NCI-H526 treated with DMSO at 0.1 percent for 48 hours (cell line): Measurements from ENCODE around the gene DPCD.
A peak's percentile ranks its signal among the peaks of the same experiment; 100 is the strongest.
"Not testable (repeated sequence)": the region's sequence is repeated elsewhere in the genome, so short reads cannot be mapped to it uniquely, and the experiment has no call there.

Source experiments
- DNase-seq: peaks from one replicate; lab custom pipeline; 2025; lab: John Stamatoyannopoulos, UW

Gene DPCD

DNA sequence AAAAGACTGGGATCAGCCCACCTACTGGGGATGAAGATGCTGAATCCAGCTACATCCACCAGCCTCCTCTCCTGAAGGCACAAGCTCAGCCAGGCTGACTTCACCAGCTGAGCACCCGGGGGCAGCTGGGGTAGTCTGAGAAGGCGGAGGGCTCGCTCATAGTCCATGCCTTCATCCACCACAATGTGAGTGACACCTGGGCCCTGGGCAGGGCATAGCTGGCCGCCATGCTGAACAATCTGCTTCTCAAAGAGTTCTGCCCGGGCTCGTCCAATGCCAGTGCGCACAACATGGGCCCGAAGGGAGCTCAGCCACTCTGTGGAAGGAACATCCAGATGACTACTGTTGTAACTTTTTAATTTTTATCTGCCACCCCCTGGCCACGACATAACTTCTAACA is 2.3 kb upstream of the DPCD start:
- DNase-seq: no peak

DNA sequence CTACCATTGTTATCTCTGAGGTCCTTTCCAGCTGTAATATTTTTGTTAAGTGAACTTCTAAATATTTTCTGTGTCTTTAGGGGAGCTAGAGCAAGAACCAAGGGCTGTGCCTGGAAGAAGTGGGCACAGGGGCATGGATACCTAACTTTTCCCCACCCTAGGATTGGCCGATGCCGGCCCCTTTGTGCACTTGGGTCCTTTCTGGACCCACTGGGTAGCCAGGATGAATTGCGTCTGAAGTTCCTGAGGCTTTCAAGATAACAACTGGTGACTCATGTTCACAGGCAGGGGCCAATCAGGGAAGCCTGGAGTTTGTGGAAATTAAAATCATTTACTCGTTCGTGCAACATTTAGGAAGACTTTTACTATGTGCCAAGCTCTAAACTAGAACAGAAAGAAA is 758 bp downstream of the DPCD start:
- DNase-seq: no peak

DNA sequence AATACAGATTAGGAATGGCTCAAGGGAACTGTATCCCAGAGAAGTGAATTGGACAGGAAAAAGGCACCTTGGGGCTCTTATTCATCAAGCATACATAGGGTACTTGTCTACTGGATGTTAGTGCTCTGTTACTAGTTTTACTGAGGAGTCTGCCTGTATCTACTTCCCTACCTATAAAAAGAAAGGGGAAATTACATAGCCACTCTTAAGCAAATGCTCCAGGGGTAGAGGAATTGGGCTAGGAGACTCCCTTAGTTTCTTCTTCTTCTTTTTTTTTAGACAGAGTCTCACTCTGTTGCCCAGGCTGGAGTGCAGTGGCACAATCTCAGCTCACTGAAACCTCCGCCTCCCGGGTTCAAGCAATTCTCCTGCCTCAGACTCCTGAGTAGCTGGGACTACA is 5.2 kb downstream of the DPCD start:
- DNase-seq: not testable (repeated sequence)

DNA sequence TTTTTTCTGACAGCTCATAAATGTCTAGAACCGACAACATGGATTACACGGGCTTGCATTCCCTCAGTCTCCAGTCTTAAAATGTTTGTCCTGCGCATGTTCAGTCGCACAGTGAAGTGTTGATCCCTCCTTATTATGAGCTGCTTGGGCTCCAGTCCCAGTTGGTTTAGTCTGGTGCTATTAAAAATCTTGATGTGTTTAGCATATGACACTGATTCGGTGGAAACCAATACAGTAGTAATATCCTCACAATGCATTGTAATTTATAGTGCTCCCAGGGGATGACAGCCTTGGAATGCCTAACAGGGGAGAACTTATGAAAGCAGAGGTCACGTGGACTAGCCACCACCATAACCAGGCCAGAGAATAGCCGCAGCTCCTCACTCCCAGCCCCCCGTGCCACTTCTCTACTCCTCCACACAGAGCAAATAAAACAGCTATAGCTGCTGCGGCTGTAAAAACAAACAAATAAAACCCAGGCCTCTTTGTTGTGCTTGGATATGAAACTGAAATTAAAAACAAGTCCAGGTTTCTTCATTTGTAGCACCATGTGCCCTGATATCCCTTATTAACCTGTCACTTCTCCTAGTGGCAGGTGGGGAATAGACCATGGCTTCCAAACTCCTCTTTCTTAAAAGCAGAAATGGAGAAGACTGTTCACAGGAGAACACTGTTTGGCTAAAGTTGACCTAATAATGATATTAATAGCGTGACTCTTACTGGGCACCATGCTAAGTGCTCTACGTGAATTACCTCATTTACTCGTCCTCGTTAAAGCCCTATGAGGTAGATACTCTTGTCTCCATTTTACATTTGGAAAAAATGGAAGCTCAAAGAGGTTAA is 7.7 kb downstream of the DPCD start:
- DNase-seq: no peak

DNA sequence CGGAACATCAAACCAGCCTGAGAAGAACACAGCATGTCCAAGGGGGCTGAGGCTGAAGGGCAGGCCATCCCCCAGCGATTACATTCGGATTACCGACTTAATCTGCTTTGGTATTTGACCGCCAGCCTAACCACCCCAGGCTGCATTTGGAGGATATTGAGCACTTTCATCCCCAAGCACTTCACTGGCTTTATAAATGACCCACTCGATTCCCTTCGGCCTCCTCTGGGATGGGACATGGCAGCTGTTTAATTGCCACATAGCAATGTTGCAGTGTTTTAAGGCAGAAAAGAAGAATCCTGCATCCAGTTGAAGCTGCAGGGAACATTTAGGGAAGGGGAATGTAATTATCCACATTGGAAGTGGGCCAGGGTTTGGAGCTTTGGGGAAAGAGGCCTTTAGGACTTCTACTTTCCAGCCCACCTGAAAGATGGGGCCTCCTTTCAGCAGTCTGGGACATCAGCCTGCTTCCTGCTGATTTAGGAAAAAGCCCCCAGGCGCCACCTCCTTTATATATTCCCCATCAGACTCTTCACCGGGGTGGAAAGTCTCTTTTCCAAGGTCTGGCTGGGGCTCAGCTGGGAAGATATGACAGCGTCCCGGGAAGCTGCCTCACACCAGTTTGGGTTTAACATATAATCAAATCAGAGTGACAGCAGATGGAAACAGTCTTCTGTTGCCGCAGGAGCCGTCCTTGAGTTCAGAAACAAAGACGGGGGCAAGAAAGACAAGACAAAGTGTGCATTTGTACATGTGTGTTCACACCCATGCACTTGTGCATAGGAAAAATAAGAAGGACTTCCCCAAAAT is 9.2 kb downstream of the DPCD start:
- DNase-seq: no peak

DNA sequence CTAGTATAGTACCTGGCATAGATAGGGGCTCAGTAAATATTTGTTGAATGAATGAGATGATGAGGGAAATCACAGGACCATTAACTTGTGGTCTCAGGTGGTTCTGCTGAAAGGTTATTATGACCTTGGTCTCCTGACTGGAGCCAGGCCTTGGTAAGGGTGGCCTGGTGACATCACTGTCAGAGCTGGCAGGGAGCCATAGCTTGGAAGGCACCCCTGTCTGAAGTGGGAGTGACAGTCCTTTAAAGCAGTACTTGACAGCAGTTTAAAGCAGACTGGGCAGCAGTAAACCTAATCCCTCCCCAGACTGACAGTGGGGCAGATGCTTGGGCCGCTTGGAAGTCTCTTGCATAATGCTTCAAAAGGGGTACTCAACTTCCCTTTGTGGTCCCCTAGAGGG is 13.4 kb downstream of the DPCD start:
- no peak for DNase-seq

DNA sequence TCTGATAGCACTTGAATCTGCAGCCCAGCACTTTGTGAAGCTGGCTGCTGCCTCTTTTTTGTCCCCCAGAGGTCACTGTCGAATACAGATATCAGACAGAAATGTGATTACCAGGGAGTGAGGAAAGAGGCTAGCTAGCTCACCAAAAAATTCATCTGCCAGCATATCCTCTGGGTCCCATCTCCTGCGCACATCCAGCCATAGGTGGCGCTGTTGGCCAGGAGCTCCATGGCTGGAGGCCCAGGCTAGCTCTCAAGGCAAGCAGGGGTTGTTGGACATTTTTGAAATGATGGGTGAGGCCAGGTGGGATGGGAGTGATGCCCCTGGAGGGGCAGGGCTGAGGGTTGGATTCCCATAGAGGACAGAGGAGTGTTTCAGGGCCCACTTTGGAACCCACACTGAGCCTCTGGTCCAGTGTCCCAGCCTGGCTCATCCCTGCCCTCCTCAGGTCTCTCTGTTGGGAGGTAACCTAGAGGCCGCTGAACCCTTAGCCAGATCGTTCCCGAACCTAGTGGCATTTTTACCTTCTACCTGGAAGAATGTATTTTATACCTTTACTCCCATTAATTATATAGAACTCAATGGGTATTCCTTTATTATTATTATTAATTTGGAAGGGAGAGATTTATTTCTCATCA is 14.8 kb downstream of the DPCD start:
- peak; percentile 53 for DNase-seq

DNA sequence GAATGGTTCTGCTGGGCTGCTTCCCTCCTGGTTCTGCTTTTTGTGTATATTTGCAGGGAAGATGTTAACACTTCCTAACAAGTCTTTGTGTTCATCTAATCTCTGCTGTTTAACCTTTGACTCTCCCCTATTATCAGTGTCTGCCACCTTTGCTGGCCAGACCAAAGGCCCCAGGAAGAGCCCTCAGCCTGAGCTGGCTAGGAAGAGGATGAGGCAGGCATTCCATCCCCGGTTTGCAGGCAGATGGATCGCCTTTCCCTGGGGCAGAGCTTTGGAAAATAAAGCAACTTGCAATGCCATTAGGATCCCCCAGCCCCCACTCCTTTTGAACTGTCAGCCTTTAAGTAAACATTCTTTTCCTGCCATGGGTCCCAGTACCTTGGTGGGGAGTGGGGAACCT is 19.0 kb downstream of the DPCD start:
- DNase-seq: no peak

DNA sequence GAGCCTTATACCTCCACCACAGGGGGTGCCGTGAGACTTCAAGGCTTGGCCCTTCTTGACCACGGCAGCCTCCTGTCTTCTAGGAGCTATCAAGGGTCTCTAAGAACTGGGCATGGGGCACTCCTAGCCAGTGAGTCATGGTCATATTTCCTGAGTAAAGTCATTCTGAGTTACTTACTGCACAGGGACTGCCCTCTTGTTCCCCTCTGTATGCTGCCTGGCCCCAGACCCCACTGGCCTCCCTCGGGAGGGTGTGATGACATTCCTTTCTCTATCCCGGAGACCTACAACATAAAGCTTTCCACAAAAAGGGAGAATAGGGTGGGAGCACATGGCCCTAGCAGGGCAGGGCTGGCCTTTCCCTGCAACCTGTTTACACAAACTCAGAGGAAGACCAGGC is 21.4 kb downstream of the DPCD start:
- DNase-seq: no peak

DNA sequence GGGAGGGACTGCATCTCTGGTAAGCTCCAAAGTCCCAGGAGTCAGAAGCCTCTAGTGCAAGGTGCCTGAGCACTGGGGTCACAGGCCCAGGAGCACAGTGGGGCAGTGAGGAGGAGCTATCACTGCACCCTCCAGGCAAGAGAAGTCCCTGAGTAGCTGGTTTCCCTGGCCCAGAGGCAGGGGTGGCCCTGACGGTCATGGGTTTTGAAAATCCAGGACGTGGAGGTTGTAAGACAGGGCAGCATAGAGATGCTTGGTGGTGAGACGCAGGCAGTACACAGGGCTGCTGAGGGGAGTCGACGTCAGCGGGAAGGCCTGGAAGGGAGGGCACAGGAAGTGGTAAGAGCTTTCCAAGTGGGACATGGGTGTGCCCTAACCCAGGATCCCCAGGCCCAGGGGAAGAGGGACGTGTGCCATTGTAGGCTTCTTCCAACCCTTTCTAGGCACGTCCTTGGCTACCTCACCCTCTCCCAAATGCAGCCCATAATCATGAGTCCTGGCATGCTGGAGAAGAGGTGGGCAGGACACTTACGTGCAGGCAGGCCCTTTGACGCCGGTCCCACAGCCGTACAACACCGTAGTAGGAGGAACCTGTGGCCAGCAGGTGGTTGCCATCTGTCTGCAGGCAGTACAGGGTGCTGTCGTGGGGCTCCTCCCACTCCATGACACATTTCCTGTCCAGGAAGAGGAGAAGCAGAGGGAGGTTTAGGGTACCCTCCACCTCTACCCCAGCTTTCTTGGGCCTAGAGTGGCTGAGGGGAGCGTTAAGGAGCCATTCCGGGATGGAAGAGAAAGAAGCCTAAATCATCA is 23.2 kb downstream of the DPCD start:
- no peak for DNase-seq

DNA sequence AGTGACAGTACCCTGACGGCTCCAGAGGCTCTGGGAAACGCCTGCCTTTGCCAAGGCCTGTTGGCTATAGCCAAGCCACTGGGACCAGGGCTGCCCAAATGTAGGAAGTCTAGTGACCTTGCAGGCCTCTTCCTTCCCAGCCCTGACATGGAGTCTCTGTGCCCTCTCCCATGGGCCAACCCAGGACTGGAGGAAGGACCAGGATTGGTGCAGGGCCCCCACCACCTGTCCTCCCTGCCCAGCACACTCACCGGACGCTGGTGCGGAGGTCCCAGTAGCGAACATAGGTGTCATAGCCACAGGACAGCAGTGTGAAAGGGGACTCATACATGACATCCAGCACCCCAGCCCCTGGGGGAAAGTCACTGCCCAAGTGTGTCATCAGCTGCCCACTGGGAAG is 24.0 kb downstream of the DPCD start:
- DNase-seq: no peak

DNA sequence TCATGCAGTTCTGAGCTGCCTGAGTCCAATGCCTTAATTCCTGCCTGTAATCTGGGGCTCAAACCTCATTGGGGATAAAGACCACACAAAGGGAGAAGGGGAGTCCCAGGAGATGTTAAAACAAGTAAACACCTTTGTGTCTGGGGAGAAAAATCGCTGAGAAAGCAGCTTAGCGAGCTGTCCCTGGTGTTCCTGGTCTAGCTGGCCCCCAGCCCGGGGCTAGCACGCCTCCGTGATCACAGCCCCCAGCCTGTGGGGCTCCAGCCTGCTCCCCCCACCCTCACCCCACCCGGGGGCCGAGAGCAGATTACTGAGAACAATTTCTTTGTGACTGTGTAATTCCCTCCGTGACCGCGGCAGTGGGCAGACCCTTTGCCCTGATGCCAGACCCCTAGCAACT is 24.8 kb downstream of the DPCD start:
- DNase-seq: no peak

DNA sequence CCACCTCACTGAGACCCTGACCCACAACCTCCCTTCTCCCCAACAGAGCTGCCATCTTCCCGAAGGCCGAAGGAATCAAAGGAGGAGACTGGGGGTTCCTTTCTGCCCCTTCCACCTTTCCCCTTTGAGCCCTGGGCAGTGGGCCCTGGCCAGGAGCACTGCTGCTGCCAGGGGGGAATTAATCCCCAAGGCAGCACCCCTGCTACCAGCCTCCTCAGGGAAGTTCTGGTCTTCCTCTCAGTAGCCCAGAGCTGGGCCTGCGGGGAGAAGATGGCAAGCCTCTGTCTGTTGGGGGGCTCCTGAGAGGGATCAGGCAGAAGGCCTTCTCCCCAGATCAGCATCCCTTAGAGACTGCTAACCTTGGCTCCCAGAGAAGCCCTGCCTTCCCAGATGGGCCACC is 25.5 kb downstream of the DPCD start:
- no peak for DNase-seq

DNA sequence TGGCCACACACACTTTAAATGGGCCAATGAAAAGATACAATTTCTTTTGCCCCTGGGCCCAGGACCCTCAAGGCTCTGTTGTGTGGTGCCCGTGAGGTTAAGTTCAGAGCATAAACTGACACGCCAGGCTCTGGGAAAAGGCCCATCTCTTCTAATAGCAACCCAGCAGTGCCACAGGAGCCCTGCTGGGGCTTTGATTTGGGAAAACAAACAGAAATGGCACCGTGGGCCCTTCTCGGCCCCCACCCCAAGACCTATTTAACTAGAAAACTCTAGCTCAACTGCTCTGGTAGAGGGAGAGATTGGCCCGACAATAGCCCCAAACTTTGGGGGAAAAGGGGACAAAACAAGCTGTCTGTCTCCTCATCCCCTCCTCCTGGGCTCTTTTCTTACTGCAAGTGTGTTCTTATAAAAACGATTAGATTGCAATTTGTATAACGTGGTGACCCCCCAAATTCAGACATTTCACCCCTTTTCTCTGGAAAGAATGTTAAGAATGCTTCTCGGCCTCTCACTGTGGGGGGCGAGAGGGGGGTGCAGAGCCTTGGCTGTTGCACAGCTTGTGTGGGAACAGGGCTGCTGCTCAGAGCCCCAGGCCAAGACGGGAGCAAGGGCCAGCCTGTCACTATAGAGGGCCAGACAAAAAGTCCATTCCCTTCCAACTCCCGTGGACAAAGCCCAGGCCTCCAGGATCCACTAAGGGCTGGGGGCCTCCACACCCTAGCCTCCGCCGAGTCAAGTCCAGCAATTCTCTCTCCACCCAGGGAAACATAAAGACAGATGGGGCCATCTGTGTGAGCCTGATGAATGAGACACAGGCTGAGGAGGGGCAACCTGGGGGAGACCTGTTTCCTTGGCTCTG is 26.8 kb downstream of the DPCD start:
- DNase-seq: no peak

DNA sequence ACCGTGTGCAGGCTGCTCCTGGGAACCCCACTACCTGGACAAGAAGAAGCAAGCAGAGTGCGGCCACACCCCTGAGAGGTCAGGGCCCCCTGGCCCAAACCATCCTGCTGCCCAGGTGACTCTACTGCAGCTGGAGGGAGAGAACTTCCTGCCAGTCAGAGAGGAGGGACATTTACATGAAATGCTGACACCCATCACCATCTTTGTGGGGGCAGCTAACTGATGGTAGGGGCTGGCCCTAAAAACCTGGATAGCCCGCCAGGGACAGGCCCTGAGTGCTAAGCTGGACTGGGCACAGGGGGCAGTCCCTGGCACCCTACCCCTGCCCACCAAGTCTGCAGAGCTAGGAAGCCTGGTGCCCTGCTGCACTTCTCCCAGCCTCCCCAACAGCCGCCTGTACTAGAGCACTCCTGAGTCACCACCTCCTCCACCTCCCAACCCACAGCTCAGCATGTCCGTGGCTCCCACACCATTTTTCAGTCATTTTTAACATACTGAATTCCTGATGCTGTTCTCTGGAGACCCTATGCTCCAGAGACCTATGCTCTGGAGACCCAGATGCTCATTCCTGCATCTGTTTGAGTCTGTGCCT is 27.5 kb downstream of the DPCD start:
- DNase-seq: no peak

DNA sequence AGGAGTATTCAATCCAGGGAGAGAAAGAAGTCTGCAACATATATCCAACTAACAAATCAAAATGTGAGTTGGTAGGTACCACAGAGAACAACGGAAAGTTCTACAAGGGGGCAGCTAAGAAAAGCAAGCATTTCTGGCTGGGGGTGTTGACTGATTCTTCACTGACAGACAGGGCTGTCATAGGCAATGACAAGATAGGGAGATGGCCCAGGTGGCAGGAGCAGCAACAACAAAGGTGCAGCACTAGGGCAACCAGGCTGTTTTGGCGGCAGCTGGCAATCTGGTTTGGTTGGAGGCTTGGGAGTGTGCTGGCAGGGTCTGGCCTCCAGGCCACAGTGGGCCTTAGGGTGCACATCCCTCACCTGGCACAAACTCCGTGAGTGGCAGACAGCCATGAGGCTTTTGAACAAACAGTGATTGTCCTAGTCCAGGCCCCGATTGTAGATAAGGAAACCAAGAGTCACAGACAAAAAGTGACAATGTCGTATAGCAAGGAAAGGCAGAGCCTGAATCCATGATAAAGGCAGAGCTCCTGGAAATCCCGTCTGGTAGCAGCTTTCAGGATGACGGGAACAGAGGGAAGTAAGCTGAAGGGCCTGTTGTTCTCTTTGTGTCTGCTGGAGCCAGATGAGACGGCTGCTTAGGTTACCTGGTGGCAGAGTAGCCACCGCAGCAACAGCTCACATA is 28.4 kb downstream of the DPCD start:
- no peak for DNase-seq

DNA sequence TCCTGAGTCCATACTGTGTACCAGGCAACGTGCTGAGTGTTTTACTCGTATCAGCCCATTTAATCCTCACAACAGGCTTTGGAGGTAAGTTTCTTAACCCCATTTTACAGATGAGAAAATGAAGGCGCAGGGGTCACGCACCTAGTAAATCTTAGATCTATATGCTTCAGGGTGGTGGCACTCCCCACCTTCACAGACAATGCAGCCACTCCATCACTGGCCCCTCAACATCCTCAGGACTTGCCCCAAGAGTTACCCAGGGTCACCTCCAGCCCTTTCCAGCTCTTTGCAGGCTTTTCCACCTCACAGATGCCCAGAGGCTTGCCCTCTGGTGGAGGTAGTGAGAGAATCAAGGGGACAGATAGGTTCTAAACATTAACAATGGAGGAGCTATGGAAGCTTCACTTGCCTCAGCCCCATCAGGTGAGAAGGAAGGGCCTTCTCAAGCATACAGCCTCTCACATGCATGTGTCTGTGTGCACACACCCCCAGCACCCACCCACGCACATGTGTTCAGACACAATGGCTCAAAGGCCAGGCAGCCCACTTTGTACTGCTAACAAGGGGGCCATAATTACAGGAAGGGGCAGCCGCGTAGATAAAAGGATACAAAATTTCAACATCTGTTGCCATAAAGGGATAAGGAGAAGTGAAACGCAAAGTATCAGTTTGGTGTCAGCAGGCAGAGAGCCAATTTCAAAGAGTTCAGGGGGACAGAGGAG is 29.1 kb downstream of the DPCD start:
- no peak for DNase-seq

DNA sequence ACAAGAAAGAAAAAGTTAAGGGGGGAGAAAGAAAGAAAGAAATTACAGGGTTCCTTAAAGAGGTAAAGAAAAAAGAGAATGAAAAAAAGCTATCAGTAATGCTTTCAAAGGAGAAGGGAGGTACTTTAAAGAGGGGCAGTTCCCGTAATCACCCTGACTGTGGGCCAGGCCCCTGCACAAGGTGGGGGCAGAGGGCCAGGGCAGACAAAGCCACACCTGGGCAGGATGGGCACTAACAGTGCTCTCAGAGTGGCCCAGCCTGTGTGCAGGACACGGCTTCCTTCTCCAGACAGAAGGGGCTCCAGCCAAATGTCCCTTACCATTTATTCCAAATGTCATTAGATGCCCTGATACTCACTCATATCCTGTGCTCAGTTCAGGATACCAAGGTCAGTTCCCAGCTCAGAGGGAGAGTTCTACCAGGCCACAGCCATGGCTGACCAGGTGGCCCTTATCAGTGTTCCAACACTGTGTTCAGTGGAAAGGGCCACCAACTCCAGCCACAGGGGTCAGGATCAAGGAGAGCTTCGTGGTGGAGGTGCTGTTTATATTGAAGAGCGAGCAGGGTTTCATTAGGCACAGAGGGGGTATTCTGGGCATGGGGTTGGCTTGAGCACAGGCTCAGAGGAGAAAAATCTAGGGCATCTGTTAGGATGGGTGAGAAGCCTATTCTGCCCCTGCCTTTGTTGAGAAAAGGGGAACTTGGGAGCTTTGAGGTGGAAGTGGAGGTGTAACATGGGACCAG is 29.9 kb downstream of the DPCD start:
- DNase-seq: no peak

DNA sequence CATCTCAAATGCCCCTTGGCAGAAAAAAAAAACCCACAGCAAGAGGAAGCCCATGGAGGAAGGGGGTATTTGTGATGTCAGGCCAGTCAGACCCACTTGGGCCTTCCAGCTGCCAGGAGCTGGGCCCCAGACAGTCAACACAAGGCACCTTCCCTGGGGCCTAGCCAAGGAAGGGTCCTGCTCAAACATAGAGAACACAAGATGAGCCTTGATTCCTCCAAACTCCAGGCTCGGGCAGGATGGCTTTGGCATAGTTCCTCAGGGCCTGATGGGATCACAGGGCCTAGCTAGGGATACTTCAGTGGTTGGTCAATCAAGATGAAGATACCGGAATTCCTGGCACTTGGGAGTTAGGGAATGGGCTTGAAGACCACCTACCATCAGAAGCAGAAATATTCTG is 30.8 kb downstream of the DPCD start:
- DNase-seq: no peak
